GM21717 (cell line): ENCODE measurements around the gene GFPT2.

Experiments used
- ATAC-seq: cut with Tn5 transposase; IDR thresholded peaks from one replicate; pipeline ENCODE4 v1.9.1; 2021; ENCODE audit warnings: mild to moderate bottlenecking, moderate library complexity; ENCODE audit not compliant: unreplicated experiment

GFPT2 gene

GRCh38 chr5:180334751-180335613, 18.2 kb downstream of the GFPT2 start:
- ATAC-seq, result no peak

GRCh38 chr5:180334176-180334575, 19.0 kb downstream of the GFPT2 start:
- no peak for ATAC-seq

- no peak for ATAC-seq
Observed at GRCh38 chr5:180333661-180334060, 19.5 kb downstream of the GFPT2 start.

GRCh38 chr5:180332861-180333260, 20.3 kb downstream of the GFPT2 start:
- no peak for ATAC-seq

- ATAC-seq, result no peak
Observed at GRCh38 chr5:180332051-180332517, 21.1 kb downstream of the GFPT2 start.

GRCh38 chr5:180331647-180331950, 21.5 kb downstream of the GFPT2 start:
- no peak for ATAC-seq

GRCh38 chr5:180330810-180331646, 22.1 kb downstream of the GFPT2 start:
- ATAC-seq, result no peak

- no peak for ATAC-seq
Observed at GRCh38 chr5:180330270-180330648, 22.9 kb downstream of the GFPT2 start.

GRCh38 chr5:180329606-180330269, 23.4 kb downstream of the GFPT2 start:
- ATAC-seq, result no peak

GRCh38 chr5:180329138-180329435, 24.0 kb downstream of the GFPT2 start:
- ATAC-seq, result no peak

- peak; percentile 89 for ATAC-seq
Observed at GRCh38 chr5:180328296-180329137, 24.6 kb downstream of the GFPT2 start.

- no peak for ATAC-seq
Observed at GRCh38 chr5:180326989-180327565, 26.1 kb downstream of the GFPT2 start.

- no peak for ATAC-seq
Observed at GRCh38 chr5:180324601-180324950, 28.6 kb downstream of the GFPT2 start.

GRCh38 chr5:180323941-180324600, 29.1 kb downstream of the GFPT2 start:
- ATAC-seq, result no peak

- ATAC-seq, result no peak
Observed at GRCh38 chr5:180323160-180323559, 30.0 kb downstream of the GFPT2 start.

- ATAC-seq, result no peak
Observed at GRCh38 chr5:180318456-180319089, 34.6 kb downstream of the GFPT2 start.

GRCh38 chr5:180316586-180316985, 36.5 kb downstream of the GFPT2 start:
- ATAC-seq, result no peak

GRCh38 chr5:180315762-180316212, 37.3 kb downstream of the GFPT2 start:
- no peak for ATAC-seq
